ENCODE results near the gene NACC2.

- TF ChIP-seq CTCF (IDR thresholded peaks at IDR 0.05; ENCODE audit: low read depth, low read length) (no peak), EZH2phosphoT487 (IDR thresholded peaks at IDR 0.05; ENCODE audit: low read depth) (no peak)
Observed at GRCh38 chr9:135995816-135996215, 99.3 kb downstream of the NACC2 start.

All from OCI-LY3 (cell line).